ENCODE results near the gene NDUFB6. TPM values are rescaled to one million over a fixed set of nuclear protein-coding genes. Genes with fewer than 3 reads are reported as not detected.
"Not testable (repeated sequence)": the region's sequence is repeated elsewhere in the genome, so short reads cannot be mapped to it uniquely, and the experiment has no call there.

The NDUFB6 gene
- 10 to 100 TPM; 29.6 to 67.0 TPM for total RNA-seq

- H3K36me3 Mint-ChIP-seq (ENCODE audit: low read depth), result peaks cover 5% of the 10 kb centered on the region
- DNase-seq, result peak; percentile 98
- ChIA-PET CTCF (interaction anchor here (0.7 to 15.7 kb wide), 20 partner anchors 9 to 653 kb away, joined by 3 to 530 read pairs (median 6); partner anchors contain the start of genes ACO1, RIGI and TOPORS), POLR2A (interaction anchor here (1.1 to 2.0 kb wide), 4 partner anchors 20 to 586 kb away, joined by 3 to 7 read pairs (median 4); partner anchors contain the start of gene SMIM27)
- peak within 1 kb of the TSS; percentile 98 for H3K4me3 Mint-ChIP-seq
- H3K27me3 Mint-ChIP-seq, result no peaks in the 10 kb centered on the region
- H3K9me3 Mint-ChIP-seq (ENCODE audit: low read depth), result no peaks in the 10 kb centered on the region
- peak within 1 kb of the TSS; percentile 98 for H3K27ac Mint-ChIP-seq
- H3K4me1 Mint-ChIP-seq, result peaks cover 25% of the 10 kb centered on the region
- intact Hi-C loops (cut with DNase I, micrococcal nuclease), result loop anchor here (1.0 kb wide), 5 partner anchors 21 to 428 kb away; partner anchors contain the start of genes ACO1 (in 2 of the 2), APTX (in 2 of the 2), RIGI (in 2 of the 2) and SMIM27 (in 2 of the 2)
- ATAC-seq, result peak; percentile 80
Measured at GRCh38 chr9:32572900-32573523, at the start of gene NDUFB6. Gene NDUFB6 (minus strand): TSS chr9:32573159. CDS start chr9:32573060, 99 bp downstream.

GRCh38 chr9:32618261-32618660 is 45.3 kb upstream of the NDUFB6 start:
- ATAC-seq (no peak), DNase-seq (no peak)
- ChIA-PET CTCF (interaction anchor here (0.7 kb wide), 1 partner anchor 267 kb away, joined by 3 read pairs; no protein-coding TSS in a partner anchor), POLR2A (no interaction called here)
- Mint-ChIP-seq H3K9me3 (ENCODE audit: low read depth) (no peaks in the 10 kb centered on the region), H3K4me1 (no peaks in the 10 kb centered on the region), H3K27ac (no peak overlapping the region), H3K36me3 (ENCODE audit: low read depth) (no peaks in the 10 kb centered on the region), H3K27me3 (peaks cover 24% of the 10 kb centered on the region), H3K4me3 (no peak overlapping the region)
- intact Hi-C loops (cut with DNase I, micrococcal nuclease), result no loop called here

- H3K27me3 Mint-ChIP-seq, result peaks cover 4% of the 10 kb centered on the region
- ChIA-PET POLR2A (no interaction called here), CTCF (no interaction called here)
- H3K4me1 Mint-ChIP-seq, result no peaks in the 10 kb centered on the region
- ATAC-seq (no peak), DNase-seq (no peak)
- H3K4me3 Mint-ChIP-seq, result no peak overlapping the region
- peaks cover 9% of the 10 kb centered on the region for H3K9me3 Mint-ChIP-seq (ENCODE audit: low read depth)
- H3K27ac Mint-ChIP-seq, result no peak overlapping the region
- no peaks in the 10 kb centered on the region for H3K36me3 Mint-ChIP-seq (ENCODE audit: low read depth)
- intact Hi-C loops (cut with DNase I, micrococcal nuclease), result no loop called here
Measured at GRCh38 chr9:32606811-32607210, 33.9 kb upstream of the NDUFB6 start.

- ChIA-PET POLR2A (no interaction called here), CTCF (interaction anchor here (1.0 to 1.5 kb wide), 3 partner anchors 25 to 364 kb away, joined by 3 to 4 read pairs (median 3); no protein-coding TSS in a partner anchor)
- no peaks in the 10 kb centered on the region for H3K4me1 Mint-ChIP-seq
- intact Hi-C loops (cut with DNase I, micrococcal nuclease), result no loop called here
- no peak overlapping the region for H3K4me3 Mint-ChIP-seq
- no peak for DNase-seq
- H3K9me3 Mint-ChIP-seq (ENCODE audit: low read depth), result peaks cover 9% of the 10 kb centered on the region
- H3K36me3 Mint-ChIP-seq (ENCODE audit: low read depth), result no peaks in the 10 kb centered on the region
- H3K27ac Mint-ChIP-seq, result no peak overlapping the region
- ATAC-seq, result no peak
- peaks cover 8% of the 10 kb centered on the region for H3K27me3 Mint-ChIP-seq
Measured at GRCh38 chr9:32603914-32604852, 31.2 kb upstream of the NDUFB6 start.

- CTCF ChIA-PET, result interaction anchor here (1.7 kb wide), 1 partner anchor 19 kb away, joined by 7 read pairs; no protein-coding TSS in a partner anchor
- H3K36me3 Mint-ChIP-seq (ENCODE audit: low read depth); intact Hi-C loops (cut with DNase I, micrococcal nuclease); ATAC-seq; H3K9me3 Mint-ChIP-seq (ENCODE audit: low read depth); H3K27ac Mint-ChIP-seq; H3K4me3 Mint-ChIP-seq; H3K4me1 Mint-ChIP-seq; POLR2A ChIA-PET; DNase-seq: not testable (repeated sequence)
- H3K27me3 Mint-ChIP-seq, result peaks cover 18% of the 10 kb centered on the region
Measured at GRCh38 chr9:32599021-32599420, 26.1 kb upstream of the NDUFB6 start.

GRCh38 chr9:32596936-32597335 is 24.0 kb upstream of the NDUFB6 start:
- intact Hi-C loops (cut with DNase I, micrococcal nuclease), result no loop called here
- Mint-ChIP-seq H3K27me3 (peaks cover 18% of the 10 kb centered on the region), H3K36me3 (ENCODE audit: low read depth) (no peaks in the 10 kb centered on the region), H3K9me3 (ENCODE audit: low read depth) (peaks cover 3% of the 10 kb centered on the region), H3K4me1 (no peaks in the 10 kb centered on the region), H3K27ac (no peak overlapping the region), H3K4me3 (no peak overlapping the region)
- ChIA-PET POLR2A (interaction anchor here (0.6 kb wide), 1 partner anchor 41 kb away, joined by 6 read pairs; no protein-coding TSS in a partner anchor), CTCF (interaction anchor here (0.6 to 1.1 kb wide), 2 partner anchors 18 to 218 kb away, joined by 3 to 4 read pairs; no protein-coding TSS in a partner anchor)
- ATAC-seq (no peak), DNase-seq (no peak)

- intact Hi-C loops (cut with DNase I, micrococcal nuclease), result no loop called here
- ATAC-seq (no peak), DNase-seq (no peak)
- Mint-ChIP-seq H3K36me3 (ENCODE audit: low read depth) (no peaks in the 10 kb centered on the region), H3K4me3 (no peak overlapping the region), H3K27ac (no peak overlapping the region), H3K4me1 (no peaks in the 10 kb centered on the region), H3K27me3 (peaks cover 17% of the 10 kb centered on the region), H3K9me3 (ENCODE audit: low read depth) (peaks cover 3% of the 10 kb centered on the region)
- ChIA-PET POLR2A (interaction anchor here (0.6 kb wide), 1 partner anchor 40 kb away, joined by 6 read pairs; no protein-coding TSS in a partner anchor), CTCF (interaction anchor here (1.1 to 1.8 kb wide), 2 partner anchors 218 kb away, joined by 4 to 5 read pairs; no protein-coding TSS in a partner anchor)
Measured at GRCh38 chr9:32596096-32596865, 23.3 kb upstream of the NDUFB6 start.

- no peak overlapping the region for H3K27ac Mint-ChIP-seq
- ChIA-PET CTCF (interaction anchor here (1.0 to 3.7 kb wide), 4 partner anchors 9 to 377 kb away, joined by 4 to 27 read pairs (median 16); no protein-coding TSS in a partner anchor), POLR2A (no interaction called here)
- ATAC-seq (no peak), DNase-seq (no peak)
- peaks cover 10% of the 10 kb centered on the region for H3K27me3 Mint-ChIP-seq
- H3K4me3 Mint-ChIP-seq, result no peak overlapping the region
- H3K36me3 Mint-ChIP-seq (ENCODE audit: low read depth), result no peaks in the 10 kb centered on the region
- no peaks in the 10 kb centered on the region for H3K9me3 Mint-ChIP-seq (ENCODE audit: low read depth)
- H3K4me1 Mint-ChIP-seq, result no peaks in the 10 kb centered on the region
- intact Hi-C loops (cut with DNase I, micrococcal nuclease), result no loop called here
Measured at GRCh38 chr9:32590898-32591297, 17.9 kb upstream of the NDUFB6 start.

GRCh38 chr9:32590476-32590875 is 17.5 kb upstream of the NDUFB6 start:
- no peaks in the 10 kb centered on the region for H3K4me1 Mint-ChIP-seq
- ATAC-seq (no peak), DNase-seq (no peak)
- H3K36me3 Mint-ChIP-seq (ENCODE audit: low read depth), result no peaks in the 10 kb centered on the region
- no peak overlapping the region for H3K27ac Mint-ChIP-seq
- ChIA-PET CTCF (interaction anchor here (1.0 to 3.7 kb wide), 6 partner anchors 9 to 377 kb away, joined by 4 to 32 read pairs (median 16); no protein-coding TSS in a partner anchor), POLR2A (no interaction called here)
- H3K4me3 Mint-ChIP-seq, result no peak overlapping the region
- H3K9me3 Mint-ChIP-seq (ENCODE audit: low read depth), result no peaks in the 10 kb centered on the region
- peaks cover 13% of the 10 kb centered on the region for H3K27me3 Mint-ChIP-seq
- intact Hi-C loops (cut with DNase I, micrococcal nuclease), result no loop called here

- DNase-seq (no peak), ATAC-seq (peak; percentile 63)
- ChIA-PET CTCF (interaction anchor here (0.7 to 3.7 kb wide), 10 partner anchors 9 to 385 kb away, joined by 3 to 32 read pairs (median 6); partner anchors contain the start of gene NDUFB6), POLR2A (no interaction called here)
- Mint-ChIP-seq H3K4me3 (no peak overlapping the region), H3K9me3 (ENCODE audit: low read depth) (no peaks in the 10 kb centered on the region), H3K36me3 (ENCODE audit: low read depth) (no peaks in the 10 kb centered on the region), H3K27ac (no peak overlapping the region), H3K4me1 (no peaks in the 10 kb centered on the region), H3K27me3 (peaks cover 18% of the 10 kb centered on the region)
- intact Hi-C loops (cut with DNase I, micrococcal nuclease), result loop anchor here (1.0 to 2.0 kb wide), 2 partner anchors 379 to 380 kb away; no protein-coding TSS in a partner anchor
Measured at GRCh38 chr9:32589083-32589723, 16.2 kb upstream of the NDUFB6 start.
